K562 (cell line): ENCODE results near the gene CBFA2T3. TPM values are rescaled to one million over a fixed set of nuclear protein-coding genes. Genes with fewer than 3 reads are reported as not detected.

Experiments used
- CREM ChIP-seq: IDR thresholded peaks from 2 replicates; pipeline ENCODE4 v1.6.1; 2014; ENCODE audit warnings: antibody characterized with exemption, low read depth
- DMBX1 ChIP-seq: fragments of 250-450 bp; sonication (Bioruptor Pico); IDR thresholded peaks from 2 replicates; pipeline ENCODE4 v1.8.0; 2022; ENCODE audit warnings: inconsistent platforms, mild to moderate bottlenecking, moderate library complexity, borderline replicate concordance
- EP300 ChIP-seq: IDR thresholded peaks from 2 replicates; pipeline ENCODE4 v1.6.1; 2012; ENCODE audit warnings: low read length, improper control_type of control experiment
- FOXA3 ChIP-seq, 2 experiments: fragments of 450-650 bp in 1 of 2; sonication (generic) in 1 of 2; formaldehyde crosslinking; IDR thresholded peaks in 1 of 2; conservative IDR thresholded peaks in 1 of 2; 2 replicates each; pipeline versions ENCODE4 v1.4.0 to v1.8.0; 2020 to 2022; ENCODE audit warnings: mild to moderate bottlenecking in 2 of 2, missing genetic modification reagents in 1 of 2
- GATA2 ChIP-seq: sonication (generic); formaldehyde crosslinking; IDR thresholded peaks from 2 replicates; pipeline ENCODE4 v1.4.0; 2020; ENCODE audit warnings: mild to moderate bottlenecking, missing genetic modification reagents
- HCFC1 ChIP-seq: IDR thresholded peaks from 2 replicates; pipeline ENCODE4 v1.6.1; 2012; ENCODE audit warnings: low read depth, low read length, improper control_type of control experiment
- HNRNPL ChIP-seq: fragments of 200-400 bp; formaldehyde crosslinking; IDR thresholded peaks from 2 replicates; pipeline ENCODE4 v1.6.1; 2017; ENCODE audit warnings: low read depth, mild to moderate bottlenecking, low read length
- ILF3 ChIP-seq: fragments of 450-650 bp; IDR thresholded peaks from 2 replicates; pipeline ENCODE4 v1.6.1; 2018; ENCODE audit warnings: antibody characterized with exemption, mild to moderate bottlenecking, moderate library complexity, borderline replicate concordance
- NFIC ChIP-seq: fragments of 450-650 bp; IDR thresholded peaks from 2 replicates; pipeline ENCODE4 v1.6.1; 2017; ENCODE audit warnings: mild to moderate bottlenecking, inconsistent platforms
- NR4A1 ChIP-seq, 2 experiments: fragments of 250-450 bp in 1 of 2; fragments of 450-650 bp in 1 of 2; sonication (Bioruptor Pico) in 1 of 2; IDR thresholded peaks; 2 replicates each; pipeline versions ENCODE4 v1.4.0 to v1.6.1; 2016 to 2020; ENCODE audit warnings: mild to moderate bottlenecking in 2 of 2, missing compliant biosample characterization in 1 of 2, missing genetic modification characterization in 1 of 2, moderate library complexity in 1 of 2
- RBFOX2 ChIP-seq: fragments of 200-400 bp; formaldehyde crosslinking; IDR thresholded peaks from 2 replicates; pipeline ENCODE4 v1.6.1; 2017; ENCODE audit warnings: low read depth, mild to moderate bottlenecking, low read length, moderate library complexity
- RBM14 ChIP-seq: fragments of 200-400 bp; formaldehyde crosslinking; IDR thresholded peaks from 2 replicates; pipeline ENCODE4 v1.6.1; 2018; ENCODE audit warnings: low read depth, mild to moderate bottlenecking, low read length, moderate library complexity, borderline replicate concordance; ENCODE audit not compliant: insufficient read depth
- RBM22 ChIP-seq: fragments of 200-400 bp; formaldehyde crosslinking; IDR thresholded peaks from 2 replicates; pipeline ENCODE4 v1.6.1; 2018; ENCODE audit warnings: low read length, low read depth; ENCODE audit not compliant: poor library complexity, severe bottlenecking
- RREB1 ChIP-seq: fragments of 250-450 bp; sonication (Bioruptor Pico); IDR thresholded peaks from 2 replicates; pipeline ENCODE4 v1.4.0; 2020
- SMARCC2 ChIP-seq: fragments of 450-650 bp; IDR thresholded peaks from 2 replicates; pipeline ENCODE4 v1.6.1; 2017; ENCODE audit warnings: antibody characterized with exemption, moderate library complexity, mild to moderate bottlenecking, low read depth
- SNAPC5 ChIP-seq: fragments of 250-450 bp; sonication (Bioruptor Pico); IDR thresholded peaks from 2 replicates; pipeline ENCODE4 v1.8.0; 2021; ENCODE audit warnings: moderate library complexity, mild to moderate bottlenecking, inconsistent platforms
- ZBTB1 ChIP-seq: sonication (generic); formaldehyde crosslinking; IDR thresholded peaks from 2 replicates; pipeline ENCODE4 v1.8.1; 2023; ENCODE audit warnings: missing genetic modification reagents, low read depth, mild to moderate bottlenecking, borderline replicate concordance
- ZFPM2 ChIP-seq: fragments of 250-450 bp; sonication (Bioruptor Pico); IDR thresholded peaks from 2 replicates; pipeline ENCODE4 v1.5.1; 2022; ENCODE audit warnings: mild to moderate bottlenecking
- ZNF263 ChIP-seq: sonication (generic); formaldehyde crosslinking; IDR thresholded peaks from 2 replicates; pipeline ENCODE4 v1.8.0; 2022; ENCODE audit warnings: mild to moderate bottlenecking, missing genetic modification reagents, borderline replicate concordance
- polyA plus RNA-seq, 8 experiments: library from polyadenylated mRNA; depleted of rRNA in 4 of 8; stranded (reverse) in 5 of 8; unstranded in 3 of 8; fragments of >200 nt; fragmentation: Nextera tagmentation in 2 of 8; fragmentation: Illumina TruSeq in 1 of 8; extraction: Ambion mirVana in 2 of 8; extraction: Trizol in 1 of 8; gene quantifications; 2 replicates each; pipeline versions ENCODE4 v1.2.1 to v1.2.3, GENCODE V29; 2011 to 2014; ENCODE audit warnings: inconsistent platforms in 1 of 8, missing spikeins in 1 of 8
- total RNA-seq, 7 experiments: library from RNA; depleted of rRNA in 6 of 7; stranded (reverse); fragments of >200 nt in 6 of 7; fragmentation: Illumina TruSeq in 2 of 7; extraction: Trizol in 2 of 7; gene quantifications; 2 replicates each; pipeline versions ENCODE4 v1.2.1 to v1.2.3, GENCODE V29; 2011 to 2021; ENCODE audit warnings: low replicate concordance in 1 of 7

CBFA2T3 gene
- total and polyA plus RNA-seq, 9 of the 15 experiments (the other 6 are each of a cell fraction or from before 2014, with no cell fraction given) = 2.3 to 145 (median 6.7) TPM

- TF ChIP-seq HNRNPL = 0 out of 2 replicates have a peak, but pooled peaks have one; percentile 13
- TF ChIP-seq FOXA3 (CRISPR knock-in tag; conservative IDR thresholded peaks at IDR 0.05 in 1 of 2, IDR thresholded peaks at IDR 0.05 in 1 of 2) = peak in 1 of 2 experiments; percentile 76; a peak in 1 of 4 replicates
- peak; percentile 79 for TF ChIP-seq NFIC
- TF ChIP-seq CREM = peak; percentile 81
- peak; percentile 91 for TF ChIP-seq DMBX1
- TF ChIP-seq ZBTB1 = peak; percentile 12; the same call in 1 of the 2 replicates
- TF ChIP-seq HCFC1 = peak; percentile 8; the same call in 1 of the 2 replicates
- TF ChIP-seq GATA2 (CRISPR knock-in tag) = peak; percentile 93
- peak; percentile 52; the same call in 1 of the 2 replicates for TF ChIP-seq SMARCC2
- peak; percentile 67 for TF ChIP-seq RBM22
- TF ChIP-seq ZFPM2 (CRISPR knock-in tag) = no peak
- peak; percentile 46; the same call in 1 of the 2 replicates for TF ChIP-seq NR4A1 (CRISPR knock-in tag; IDR thresholded peaks at IDR 0.05)
- peak; percentile 74; the same call in 1 of the 2 replicates for TF ChIP-seq NR4A1 (tag; IDR thresholded peaks at IDR 0.05)
- peak; percentile 96 for TF ChIP-seq EP300
- TF ChIP-seq ILF3 = peak; percentile 34; the same call in 1 of the 2 replicates
- no peak for TF ChIP-seq SNAPC5
- TF ChIP-seq RREB1 (CRISPR knock-in tag) = no peak
- TF ChIP-seq RBM14 = no peak
- peak; percentile 64; the same call in 1 of the 2 replicates for TF ChIP-seq ZNF263
- peak; percentile 96 for TF ChIP-seq RBFOX2
Observed at GRCh38 chr16:88978608-88979346, 1.8 kb upstream of the CBFA2T3 start (continued).
